HG03280 (cell line): Measurements from ENCODE around the gene RBMS3.
"Not testable (repeated sequence)": the region's sequence is repeated elsewhere in the genome, so short reads cannot be mapped to it uniquely, and the experiment has no call there.

ENCODE experiments used
- ATAC-seq: cut with Tn5 transposase; IDR thresholded peaks from one replicate; pipeline ENCODE4 v1.9.1; 2021; ENCODE audit warnings: mild to moderate bottlenecking, moderate library complexity; ENCODE audit not compliant: unreplicated experiment

RBMS3 gene

DNA sequence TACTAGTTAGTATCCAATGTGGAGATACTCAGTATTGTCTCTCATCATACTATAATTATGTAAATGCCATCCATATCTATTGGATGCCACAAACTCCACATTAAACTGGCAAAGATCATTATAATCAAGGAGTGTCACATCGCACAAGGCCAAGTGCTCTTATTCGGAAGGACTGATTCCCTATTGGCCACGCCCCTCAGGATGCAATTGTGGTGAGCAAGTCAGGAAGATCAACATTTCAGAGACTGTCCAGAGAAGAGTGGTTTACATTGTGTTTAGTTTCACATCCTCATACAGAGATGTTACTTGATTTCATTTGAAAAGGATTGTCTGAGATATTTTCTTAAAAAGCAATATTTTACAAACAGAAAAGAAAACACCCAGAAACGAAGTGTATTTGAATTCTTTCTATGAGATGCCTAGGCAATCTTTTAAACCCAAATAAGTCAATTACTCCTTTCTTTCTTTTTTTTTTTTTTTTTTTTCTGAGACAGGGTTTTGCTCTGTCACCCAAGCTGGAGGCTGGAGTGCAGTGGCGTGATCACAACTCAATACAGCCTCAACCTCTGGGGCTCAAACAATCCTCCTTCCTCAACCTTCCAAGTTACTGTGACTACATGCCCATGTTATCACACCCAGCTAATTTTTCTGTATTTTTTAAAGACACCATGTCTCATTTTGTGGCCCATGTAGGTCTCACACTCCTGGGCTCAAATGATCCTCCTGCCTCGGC lies 369.1 kb downstream of the RBMS3 start:
- peak; percentile 77 for ATAC-seq

DNA sequence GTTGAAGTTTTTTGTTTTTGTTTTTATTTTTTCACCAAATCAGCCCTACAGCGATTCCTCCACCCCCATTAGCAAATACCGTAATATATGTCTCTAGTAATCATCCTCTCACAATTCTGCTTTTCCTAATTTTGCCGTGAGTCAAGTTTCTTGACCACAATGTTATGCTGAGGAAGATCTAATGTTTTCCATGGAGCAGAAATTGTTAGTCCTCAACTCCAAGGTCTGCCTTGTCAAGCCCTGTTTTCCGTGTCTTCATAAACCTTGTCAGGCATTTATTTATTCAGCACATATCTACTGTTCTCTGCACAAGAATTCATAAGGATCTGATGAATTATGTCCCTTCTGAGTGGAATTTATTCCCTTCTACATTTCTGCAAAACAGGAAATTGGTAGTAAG lies 372.8 kb downstream of the RBMS3 start:
- no peak for ATAC-seq

DNA sequence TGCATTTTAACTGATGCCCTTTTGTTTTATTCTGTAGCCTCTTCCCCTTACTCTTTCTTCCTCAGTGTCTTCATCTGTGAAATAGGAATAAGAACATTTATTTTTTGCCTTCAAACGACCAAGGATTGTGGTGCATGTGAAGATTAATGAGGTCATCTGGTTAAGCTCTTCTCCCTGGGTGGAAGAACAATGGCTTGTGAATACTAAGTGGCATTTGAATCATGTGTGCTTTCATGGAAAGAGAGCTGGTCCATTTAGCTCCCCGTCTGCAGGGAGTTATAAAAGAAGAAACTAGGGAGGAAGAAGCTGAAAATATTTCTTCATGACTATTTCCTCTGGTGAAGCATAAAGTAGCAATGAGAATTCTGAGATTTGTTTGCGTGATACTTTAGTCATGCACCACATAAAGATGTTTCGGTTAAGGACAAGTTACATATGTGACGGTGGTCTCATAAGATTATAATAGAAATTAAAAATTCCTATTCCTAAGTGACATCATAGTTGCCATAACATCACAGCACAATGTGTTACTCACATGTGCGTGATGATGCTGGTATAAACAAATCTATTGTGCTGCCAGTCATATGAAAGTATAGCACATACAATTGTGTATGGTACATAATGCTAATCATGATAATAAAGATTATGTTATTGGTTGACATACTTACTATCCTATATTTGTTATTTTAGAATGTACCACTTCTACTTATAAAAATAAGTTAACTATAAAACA lies 374.3 kb downstream of the RBMS3 start:
- no peak for ATAC-seq

DNA sequence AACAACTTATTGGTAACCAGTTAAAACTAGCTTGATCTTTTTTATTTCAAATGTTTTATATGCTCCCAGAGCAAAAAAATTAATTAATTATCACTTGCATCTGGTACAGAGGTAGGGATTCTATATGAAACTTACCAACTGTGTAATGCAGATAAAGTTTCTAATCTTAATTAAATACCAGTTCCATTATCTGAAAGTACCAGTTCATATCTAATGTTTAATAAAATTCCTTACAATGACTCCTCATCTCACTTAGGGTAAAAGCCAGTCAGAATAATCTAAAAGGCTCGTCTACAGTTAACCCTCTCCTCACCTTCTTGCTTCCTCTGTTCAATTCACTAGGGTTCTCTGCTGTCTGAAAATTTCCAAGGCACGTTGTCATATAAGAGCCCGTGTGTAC lies 384.8 kb downstream of the RBMS3 start:
- ATAC-seq = no peak

DNA sequence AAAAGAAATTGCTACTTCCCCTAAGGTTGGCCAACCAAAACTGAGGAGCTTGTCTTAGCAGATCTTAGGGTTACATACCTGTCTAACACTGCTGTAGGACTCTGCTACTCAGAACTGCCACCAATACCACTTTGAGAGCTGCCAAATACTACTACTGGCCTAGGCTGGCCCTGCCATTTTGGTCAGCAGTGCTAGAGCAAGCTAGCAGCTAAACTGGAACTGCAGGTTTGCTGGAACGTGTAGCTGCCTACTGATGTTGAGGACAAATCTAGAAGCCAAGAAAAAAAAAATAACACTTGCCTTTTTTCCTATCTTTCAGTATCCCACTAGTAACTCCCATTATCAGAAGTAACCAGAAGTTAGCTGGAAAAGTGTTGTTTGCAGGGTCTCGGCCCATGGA lies 387.4 kb downstream of the RBMS3 start:
- ATAC-seq = no peak

DNA sequence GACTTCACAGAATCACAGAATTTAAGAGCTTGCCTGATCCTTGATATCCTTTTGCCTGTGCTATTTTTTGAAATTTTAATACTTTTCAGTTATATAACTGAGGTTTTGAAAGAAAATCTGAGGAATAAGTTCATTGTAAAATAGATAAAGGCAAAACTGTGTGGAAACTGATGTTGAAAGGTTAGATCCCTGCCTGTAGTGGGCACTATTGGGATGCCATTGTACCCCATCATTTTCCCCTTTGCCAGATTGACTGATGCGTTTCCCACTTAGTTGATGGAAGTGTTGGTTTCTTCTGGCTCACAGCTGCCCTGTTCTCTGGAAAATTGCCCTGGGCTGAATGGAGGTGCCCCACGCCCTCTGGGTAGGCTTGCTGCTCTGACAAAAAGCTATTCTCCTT lies 387.9 kb downstream of the RBMS3 start:
- no peak for ATAC-seq

DNA sequence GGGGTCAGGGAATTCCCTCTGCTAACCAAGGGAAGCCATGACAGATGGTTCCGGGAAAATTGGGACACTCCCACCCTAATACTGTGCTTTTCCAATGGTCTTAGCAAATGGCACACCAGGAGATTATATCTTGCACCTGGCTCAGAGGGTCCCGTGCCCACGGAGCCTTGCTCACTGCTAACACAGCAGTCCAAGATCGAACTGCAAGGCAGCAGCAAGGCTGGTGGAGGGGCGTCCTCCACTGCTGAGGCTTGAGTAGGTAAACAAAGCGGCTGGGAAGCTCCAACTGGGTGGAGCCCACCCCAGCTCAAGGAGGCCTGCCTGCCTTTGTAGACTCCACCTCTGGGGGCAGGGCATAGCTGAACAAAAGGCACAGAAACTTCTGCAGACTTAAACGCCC lies 389.6 kb downstream of the RBMS3 start:
- ATAC-seq = not testable (repeated sequence)

DNA sequence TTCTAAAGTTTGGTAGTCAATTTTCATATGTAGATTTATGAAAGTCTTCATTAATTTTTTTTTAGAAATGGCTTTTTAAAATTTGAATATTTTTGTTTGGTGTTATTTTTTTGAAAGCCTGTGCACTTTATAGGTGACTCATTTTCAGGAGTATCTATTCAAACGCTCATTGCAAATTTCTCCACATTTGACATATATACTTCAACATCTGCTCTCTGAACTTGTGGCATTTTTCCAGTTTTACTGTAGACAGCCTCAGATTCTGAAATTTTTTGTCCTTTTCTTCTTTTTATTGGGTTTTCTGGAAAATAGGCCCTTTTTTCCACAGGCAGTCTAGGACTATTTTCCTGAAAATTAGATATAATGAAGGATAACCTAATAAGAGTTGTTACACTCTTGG lies 396.6 kb downstream of the RBMS3 start:
- ATAC-seq = no peak

DNA sequence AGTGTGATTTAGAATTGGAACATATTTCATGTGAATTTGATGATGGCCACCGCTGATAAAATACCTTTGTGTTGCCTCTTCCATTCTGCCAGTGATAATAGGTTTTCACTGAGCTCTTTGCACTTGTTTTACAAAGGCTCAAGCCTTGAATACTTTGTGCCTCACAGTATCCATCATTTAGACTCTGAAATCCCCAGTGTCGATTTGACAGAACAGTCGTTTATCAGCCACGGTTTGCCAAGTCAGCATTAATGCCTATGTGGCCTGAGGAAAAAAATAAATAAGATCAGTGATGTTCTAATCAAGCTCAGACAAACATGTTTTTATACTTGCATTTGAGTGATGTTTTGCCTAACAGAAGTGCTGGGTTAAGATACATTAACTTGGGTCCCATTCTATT lies 399.1 kb downstream of the RBMS3 start:
- ATAC-seq = no peak

DNA sequence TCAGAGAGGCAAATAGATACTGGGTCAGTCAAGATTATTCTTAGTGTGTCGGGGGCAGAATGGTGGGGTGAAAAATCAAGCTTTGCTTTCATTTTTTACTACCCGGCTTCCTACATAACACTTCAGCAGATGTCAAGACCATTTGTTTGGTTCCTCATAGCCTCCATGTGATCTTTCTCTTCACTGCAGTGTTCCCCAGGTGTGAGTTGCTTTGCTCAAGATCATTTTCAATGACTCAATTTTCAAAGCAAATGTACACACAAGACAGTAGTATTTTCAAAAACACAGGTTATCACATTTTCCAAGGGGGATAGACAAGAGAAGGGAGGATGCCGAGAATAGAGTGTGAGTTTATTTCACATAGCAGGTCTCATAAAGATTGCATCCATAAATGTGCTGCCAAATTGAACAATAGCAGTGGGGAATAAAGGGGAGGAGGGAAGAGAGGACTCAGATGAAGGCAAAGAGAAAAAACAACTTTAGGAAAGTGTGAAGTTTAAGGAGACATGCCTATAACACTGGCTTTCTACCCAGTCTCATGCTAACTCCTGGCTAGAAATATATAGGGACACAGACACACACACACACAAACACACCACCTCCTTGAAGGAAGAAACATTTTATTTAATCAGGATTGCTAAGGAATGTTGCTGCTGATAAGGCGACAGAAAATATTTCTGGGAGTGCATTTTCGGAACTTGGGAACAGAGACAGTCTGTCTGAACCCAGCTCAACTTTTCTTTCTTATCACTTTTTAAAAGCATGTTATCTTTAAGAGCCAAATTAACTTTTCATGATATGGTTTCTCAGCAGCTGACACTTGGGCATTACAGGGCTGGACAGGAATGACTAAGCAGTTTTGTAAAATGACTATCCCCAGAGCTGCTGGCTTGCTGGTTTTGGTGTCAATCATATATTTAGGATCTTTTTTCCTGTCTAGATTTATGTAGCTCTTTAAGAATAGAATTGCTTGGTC lies 402.4 kb downstream of the RBMS3 start:
- no peak for ATAC-seq

DNA sequence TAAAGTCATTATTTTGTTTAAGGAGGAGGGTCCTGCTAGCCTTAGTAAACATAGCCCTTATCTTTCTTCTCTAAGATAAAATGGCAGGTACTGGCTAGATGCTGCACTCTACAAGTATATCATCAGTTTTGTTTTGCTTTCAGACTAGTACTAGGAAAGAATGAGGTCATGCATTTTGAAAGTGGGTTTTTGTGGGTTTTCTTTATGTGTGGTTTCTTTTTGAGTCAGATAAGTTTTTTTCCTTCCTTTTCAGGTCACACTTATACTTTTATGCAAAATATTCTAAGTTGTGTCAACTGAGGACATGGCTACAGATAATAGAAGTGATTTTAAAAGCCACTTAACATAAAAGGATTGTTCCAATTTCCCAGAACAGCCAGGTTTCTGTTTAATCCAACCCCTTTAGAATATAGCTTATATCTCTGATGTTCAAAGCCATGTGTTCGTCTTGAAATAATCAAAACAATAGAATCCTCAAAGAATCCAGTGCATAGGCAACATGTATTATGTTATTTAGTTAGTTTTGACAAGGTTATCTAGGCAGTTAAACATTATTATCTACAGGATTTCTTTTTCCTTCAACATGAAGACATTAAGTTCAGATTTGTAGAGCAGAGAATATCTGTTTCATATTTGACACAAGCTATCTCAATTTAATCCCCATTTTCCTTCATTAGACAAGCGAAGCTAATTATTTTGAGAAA lies 406.2 kb downstream of the RBMS3 start:
- ATAC-seq = peak; percentile 93

DNA sequence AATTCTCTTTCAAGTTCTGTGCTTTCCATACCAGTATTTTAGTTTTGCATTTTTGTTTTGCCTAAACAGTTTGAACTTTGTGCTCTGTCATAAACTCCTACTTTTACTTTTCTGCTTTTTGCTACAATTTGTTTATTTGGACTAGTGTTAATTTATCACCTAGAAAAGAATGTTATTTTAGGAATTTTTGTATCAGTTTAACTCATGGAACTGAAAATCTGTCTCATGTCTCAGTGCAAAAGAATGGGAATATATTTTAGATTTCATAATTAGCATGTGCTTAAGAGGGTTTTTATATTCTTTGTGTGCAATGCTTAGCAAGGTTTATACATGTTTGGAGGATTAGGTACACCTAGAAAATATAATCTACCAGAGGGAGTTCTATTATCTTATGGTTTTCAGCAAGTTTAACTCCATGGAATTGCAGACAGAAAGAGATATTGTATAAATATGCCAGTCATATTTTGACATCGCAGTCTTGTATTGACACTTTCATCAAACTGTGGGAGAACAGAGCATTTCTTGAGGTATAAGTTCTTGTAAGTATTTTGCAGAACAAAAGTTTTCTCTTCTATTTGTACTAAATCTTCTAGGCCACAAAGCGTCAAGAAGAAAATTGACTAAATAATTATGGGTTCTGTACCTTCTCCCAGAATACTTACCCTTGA lies 409.9 kb downstream of the RBMS3 start:
- ATAC-seq = no peak

DNA sequence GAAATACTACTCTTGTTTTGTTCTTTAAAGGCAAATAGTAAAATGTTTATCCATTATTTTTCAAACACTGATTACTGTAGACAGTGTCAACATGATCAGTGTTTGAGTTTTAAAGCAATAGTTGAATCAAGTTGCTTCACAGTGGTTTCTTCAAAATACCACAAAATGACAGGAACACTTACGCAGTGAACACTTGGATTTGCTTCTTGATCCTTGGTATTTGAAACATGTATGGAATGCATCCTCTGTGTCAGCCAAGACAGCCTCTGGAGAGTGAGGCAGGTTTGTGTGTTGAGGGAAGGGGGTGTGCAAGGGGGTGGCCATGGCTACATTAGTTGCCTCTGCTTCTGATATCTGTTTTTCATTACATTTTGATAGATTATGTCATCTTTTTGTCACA lies 413.0 kb downstream of the RBMS3 start:
- no peak for ATAC-seq

DNA sequence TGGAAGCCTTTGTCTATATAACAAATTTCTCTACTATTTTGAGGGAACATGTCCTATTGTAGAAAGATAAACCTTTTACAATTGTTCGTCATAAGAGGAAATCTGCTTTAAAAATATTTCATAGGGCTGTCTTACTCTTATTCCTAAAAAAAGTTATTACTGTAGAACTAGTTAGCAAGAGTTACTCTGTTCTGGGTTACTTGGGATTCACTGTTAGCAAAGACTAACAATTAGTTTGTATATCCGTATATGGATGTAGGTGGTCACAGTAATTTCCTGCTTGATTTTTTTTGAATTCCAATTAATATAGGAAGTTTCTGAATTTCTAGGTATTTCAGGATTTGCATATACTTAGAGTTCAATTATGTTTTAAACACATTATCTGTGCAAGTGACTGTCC lies 413.5 kb downstream of the RBMS3 start:
- no peak for ATAC-seq

DNA sequence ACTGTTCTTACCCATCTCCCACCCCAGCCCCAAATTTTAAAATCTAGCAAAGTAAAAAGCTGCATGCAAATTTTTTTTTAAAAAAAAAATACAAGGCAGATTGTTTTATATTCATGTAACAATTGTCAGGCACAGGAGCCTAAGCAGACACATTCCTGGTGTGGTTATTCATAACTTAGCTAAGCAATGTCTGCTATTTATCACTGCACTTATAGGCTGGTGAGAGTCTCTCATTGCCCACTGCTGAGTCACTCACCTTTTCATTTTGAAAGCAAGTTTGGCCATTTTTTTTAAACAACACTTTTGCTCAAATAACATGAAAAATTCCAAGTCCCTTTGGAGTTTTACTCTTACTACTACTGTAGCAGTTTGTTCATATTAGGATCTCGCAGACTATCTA lies 413.9 kb downstream of the RBMS3 start:
- no peak for ATAC-seq

DNA sequence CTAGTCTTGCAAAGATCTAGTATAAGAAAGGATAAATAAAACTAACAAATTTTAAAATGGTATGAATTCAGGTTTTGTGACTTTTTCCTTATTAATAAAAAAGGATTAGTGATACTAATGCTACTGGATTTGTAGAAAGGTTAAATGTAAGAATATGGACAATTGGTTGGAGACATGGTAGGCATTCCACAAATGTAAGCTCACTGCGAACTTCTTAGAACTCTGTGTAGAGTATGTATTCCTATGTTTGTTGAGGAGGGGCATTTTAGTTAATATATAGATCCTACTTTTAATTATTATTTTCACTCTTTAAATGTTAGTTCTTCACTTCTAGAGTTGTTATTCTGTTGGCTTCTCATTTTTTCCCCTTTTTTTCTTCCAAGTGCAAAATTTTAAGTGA lies 414.3 kb downstream of the RBMS3 start:
- no peak for ATAC-seq

DNA sequence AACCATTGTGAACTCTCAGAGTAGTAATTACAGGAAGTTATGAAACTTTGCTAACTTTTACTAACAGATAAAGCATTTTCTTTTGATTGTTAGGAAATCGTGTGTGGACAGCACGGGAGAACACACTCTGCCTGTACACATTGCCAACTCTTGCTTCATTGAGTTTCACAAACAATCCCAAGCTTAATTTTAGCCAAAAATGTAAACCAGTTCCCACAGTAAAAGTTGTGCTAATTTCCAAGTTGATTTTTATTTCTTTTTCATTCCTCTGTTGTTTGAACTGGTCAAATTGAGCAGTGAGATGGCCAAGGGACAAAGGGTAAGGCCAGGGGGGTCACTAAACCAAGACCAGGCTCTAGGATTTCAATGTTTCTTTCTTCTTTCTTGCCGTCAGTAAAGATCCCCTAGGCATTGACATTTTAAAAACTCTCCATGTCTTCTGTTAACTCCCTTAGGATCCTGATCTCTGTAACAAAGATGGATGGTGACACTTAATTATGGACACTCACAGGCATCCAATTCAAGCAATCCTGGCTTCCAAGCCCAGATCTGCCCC lies 414.9 kb downstream of the RBMS3 start:
- no peak for ATAC-seq

DNA sequence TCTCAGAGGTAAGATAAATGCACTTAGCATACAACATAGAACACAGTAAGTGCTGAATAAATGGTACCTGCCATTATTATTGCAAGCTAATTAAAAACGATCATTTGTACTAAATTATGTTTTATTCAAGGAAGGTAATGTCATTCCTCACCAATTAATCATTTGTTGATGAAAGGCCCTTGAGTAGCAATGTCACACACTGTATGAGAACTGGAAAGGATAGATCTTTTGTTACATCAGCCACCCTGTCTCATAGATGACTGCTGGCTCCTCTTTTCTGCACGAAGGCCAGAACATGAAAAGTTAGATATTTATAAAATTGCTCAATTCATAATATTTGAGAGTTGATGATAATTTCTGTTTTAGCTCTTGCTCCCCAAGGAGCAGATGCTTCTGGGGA lies 415.4 kb downstream of the RBMS3 start:
- ATAC-seq = no peak

DNA sequence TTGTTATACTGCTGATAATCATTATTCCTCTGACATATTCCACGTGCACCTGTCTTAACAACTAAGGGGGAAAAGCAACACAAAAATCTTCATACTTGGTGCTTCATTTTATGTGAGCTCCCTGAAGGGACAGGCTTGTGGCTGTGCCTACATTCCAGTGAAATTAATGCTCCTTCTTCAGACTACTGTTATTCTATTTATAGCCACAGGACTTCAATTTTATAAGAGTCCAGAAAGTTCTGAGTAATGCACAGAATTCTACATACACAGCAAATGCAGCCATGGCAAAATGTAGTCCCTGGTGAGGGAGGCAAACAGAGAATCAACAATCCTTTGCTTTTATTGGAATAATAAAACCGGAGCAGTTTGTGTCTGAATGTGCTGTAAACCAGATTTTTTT lies 417.1 kb downstream of the RBMS3 start:
- ATAC-seq = no peak

DNA sequence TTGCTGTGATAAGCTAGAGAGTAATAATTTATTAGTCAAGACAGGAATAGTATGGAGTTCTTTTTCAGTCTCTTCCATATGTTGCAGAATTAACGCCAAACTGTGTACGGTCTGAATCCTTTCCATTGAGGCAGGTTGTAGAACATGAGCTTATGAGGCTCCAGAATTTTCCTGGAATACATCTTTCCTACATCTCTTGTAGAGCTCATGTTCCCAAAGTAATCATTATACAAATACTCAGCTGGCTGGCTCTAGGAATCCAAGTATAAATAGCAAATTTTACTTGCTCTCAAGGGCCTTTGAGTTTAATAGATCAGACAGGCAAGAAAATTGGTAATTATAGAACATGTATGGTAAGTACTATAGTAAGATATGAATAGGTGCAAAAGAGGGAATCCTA lies 419.4 kb downstream of the RBMS3 start:
- ATAC-seq = no peak
